Choroid plexus epithelial cell (primary cell): ENCODE results near the gene MRC2.
A peak's percentile ranks its signal among the peaks of the same experiment; 100 is the strongest.

ENCODE experiments used
- DNase-seq: peaks from one replicate; pipeline ENCODE4 v3.0.0-alpha.2; 2010; ENCODE audit warnings: low read depth
- H3K4me3 ChIP-seq: 2 replicates; pipeline ENCODE4 v1.5.1; 2011; ENCODE audit warnings: low read depth, mild to moderate bottlenecking, control low read depth, low read length, moderate library complexity
- TF ChIP-seq, protein P1 (sequence below): conservative IDR thresholded peaks from 2 replicates; pipeline ENCODE4 v1.5.1; 2011; ENCODE audit warnings: low read depth, mild to moderate bottlenecking, control low read depth, inconsistent platforms, low read length, moderate library complexity

The MRC2 gene

DNA sequence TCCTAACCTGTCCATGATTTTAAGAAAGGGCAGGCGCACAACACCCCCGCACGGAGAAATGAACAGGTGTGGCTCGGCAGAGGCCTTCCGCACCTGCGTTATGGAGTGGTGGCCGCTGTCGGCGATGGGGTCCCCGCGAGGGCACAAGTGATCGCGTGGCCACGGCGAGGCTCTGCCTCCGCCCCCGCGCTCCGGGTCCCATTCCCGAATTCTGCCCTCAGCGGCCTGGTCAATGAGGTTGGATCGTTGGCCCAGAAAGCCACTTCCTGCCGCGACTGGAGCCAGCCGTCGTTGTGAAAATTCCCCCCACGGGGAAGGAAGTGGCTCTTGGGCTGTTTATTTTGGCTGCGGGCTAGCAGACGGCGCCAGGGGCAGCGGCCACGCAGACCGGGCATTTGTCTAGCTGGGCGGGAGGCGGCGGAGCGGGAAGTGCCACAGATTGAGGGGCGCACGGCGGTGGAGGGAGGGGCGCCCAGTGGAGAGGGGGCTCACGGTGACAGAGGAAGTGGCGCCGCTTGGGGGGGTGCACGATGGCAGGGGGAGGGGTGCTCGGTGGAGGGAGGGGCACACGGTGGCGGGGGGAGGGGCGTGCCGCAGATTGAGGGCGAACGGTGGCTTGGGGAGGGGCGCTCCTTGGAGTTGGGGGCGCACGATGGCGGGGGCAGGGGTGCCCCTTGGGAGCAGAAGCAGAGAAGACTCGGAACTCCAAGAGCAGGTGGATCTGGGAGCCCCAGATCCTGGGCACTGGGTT is 25.0 kb downstream of the MRC2 start:
- peak; percentile 47 for DNase-seq
- TF ChIP-seq, protein P1, sequence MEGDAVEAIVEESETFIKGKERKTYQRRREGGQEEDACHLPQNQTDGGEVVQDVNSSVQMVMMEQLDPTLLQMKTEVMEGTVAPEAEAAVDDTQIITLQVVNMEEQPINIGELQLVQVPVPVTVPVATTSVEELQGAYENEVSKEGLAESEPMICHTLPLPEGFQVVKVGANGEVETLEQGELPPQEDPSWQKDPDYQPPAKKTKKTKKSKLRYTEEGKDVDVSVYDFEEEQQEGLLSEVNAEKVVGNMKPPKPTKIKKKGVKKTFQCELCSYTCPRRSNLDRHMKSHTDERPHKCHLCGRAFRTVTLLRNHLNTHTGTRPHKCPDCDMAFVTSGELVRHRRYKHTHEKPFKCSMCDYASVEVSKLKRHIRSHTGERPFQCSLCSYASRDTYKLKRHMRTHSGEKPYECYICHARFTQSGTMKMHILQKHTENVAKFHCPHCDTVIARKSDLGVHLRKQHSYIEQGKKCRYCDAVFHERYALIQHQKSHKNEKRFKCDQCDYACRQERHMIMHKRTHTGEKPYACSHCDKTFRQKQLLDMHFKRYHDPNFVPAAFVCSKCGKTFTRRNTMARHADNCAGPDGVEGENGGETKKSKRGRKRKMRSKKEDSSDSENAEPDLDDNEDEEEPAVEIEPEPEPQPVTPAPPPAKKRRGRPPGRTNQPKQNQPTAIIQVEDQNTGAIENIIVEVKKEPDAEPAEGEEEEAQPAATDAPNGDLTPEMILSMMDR, result no peak
- peak overlapping the region; percentile 50 for H3K4me3 ChIP-seq

DNA sequence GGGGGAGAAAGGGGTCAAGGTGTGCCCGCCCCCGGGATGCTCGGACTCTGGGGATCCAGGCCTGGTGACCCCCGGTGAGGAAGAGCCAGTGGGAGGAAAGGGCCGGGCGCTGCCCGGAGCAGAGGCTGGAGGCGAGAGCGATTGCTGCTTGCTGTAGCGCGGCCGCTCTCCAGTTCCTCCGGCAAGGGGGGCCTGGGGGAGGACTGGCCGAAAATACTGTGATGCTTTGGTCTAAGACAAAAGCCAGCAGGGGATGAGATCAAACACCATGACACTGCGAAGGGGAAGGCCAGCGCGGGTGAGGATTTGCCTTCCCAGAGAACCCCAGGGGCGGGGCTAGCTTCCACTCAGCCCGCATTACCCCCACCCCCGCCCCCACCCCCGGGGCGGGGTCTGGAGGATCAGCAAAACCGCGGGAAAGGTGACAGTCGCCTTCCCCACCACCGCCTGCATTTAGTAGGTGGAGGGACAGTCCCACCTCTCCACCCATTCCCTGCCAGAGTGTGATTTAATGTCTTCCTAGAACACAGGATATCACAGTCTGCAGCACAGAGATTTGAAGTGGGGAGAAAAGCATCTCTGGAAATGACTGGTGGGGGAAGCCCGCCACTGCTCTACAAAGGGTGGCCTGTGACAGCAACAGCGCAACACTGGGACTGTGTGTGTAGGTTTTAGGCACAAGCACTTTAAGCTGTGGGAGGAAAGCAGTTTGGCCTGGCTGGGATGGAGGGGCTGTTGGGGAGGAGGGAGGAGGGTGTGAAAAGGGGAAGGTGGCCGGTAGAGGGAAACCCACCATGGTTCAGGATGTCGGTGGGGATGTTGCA is 25.7 kb downstream of the MRC2 start:
- peak; percentile 53 for DNase-seq
- peak overlapping the region; percentile 50 for H3K4me3 ChIP-seq
- TF ChIP-seq, protein P1, result peak; percentile 12

DNA sequence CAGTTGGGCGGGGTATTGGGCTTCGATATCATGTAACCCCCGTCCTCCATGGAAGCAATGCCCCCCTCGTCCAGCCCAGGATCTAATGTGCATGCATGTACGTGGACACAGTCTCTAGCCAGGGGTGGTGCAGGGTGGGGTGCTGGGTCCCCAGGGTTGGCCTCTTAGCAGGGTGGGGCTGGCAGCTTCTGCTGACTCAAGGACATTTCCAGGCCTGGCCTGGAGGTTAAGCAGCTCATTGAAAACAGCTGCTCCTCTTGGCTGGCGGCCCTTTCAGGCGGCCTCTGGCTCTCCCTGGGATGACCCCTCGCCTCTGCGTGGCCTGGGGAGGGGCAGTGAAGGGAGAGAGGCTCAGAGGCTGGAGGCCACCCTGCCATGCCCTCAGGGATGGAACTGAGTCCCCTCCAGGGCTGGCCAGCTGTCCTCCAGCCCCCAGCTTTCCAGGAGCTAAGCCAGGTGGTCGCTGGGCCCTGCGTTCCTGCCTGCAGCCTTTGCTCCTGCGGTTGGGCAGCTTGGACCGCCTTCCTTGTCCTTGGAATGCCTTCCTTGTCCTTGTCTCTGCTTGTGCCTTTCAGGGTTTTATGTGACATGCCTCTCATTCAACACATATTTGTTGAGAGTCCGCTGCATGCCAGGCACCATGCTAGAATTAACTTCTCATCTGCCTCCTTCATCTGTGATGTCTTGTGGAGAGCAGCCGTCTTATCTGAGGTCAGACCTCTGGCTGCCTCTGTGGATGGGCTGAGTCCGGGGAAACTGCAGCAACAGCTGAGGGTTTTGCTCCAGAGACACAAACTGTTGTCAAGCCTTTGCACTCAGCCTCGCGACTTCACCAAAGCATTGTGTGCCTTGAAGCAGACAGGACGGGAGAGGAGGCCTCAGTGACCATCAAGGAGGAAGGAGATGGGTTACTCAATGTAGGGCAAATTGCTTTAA is 26.6 kb downstream of the MRC2 start:
- TF ChIP-seq, protein P1, result no peak
- peak; percentile 61 for DNase-seq
- peak overlapping the region; percentile 10 for H3K4me3 ChIP-seq

DNA sequence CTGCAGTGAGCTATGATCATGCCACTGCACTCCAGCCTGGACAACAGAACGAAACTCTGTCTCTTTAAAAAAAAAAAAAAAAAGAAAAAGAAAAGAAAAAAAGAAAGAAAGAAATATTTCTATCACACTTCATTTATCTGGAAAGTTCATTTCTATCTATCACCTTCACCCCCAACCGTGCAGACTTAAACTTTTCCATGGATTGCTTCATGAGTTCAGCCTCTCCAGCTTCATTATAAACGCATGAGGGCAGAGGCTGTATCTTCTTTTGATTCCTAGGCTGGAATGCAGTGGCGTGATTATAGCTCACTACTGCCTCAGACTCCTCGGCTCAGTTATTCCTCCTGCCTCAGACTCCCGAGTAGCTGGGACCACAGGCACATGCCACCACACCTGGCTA is 28.2 kb downstream of the MRC2 start:
- TF ChIP-seq, protein P1, result no peak
- H3K4me3 ChIP-seq, result no peak overlapping the region
- no peak for DNase-seq

DNA sequence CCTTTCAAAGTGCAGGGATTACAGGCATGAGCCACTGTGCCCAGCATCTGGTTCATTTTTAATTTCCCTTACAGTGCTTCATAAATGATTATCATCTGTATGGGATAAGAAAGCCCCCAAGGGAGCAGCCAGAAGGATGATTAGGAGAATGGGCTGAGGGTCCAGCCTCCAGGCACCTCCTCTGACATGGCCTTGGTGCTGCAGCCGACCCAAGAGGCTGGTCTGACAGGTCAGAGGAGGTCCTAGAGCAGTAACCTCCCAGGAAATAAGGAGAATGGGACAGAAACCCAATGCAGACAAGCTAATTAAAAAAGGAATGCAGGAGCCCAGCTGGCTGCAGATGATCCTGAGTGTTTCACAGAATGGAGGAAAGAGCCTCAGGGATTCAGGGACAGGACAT is 29.0 kb downstream of the MRC2 start:
- TF ChIP-seq, protein P1, result no peak
- no peak overlapping the region for H3K4me3 ChIP-seq
- DNase-seq, result no peak

DNA sequence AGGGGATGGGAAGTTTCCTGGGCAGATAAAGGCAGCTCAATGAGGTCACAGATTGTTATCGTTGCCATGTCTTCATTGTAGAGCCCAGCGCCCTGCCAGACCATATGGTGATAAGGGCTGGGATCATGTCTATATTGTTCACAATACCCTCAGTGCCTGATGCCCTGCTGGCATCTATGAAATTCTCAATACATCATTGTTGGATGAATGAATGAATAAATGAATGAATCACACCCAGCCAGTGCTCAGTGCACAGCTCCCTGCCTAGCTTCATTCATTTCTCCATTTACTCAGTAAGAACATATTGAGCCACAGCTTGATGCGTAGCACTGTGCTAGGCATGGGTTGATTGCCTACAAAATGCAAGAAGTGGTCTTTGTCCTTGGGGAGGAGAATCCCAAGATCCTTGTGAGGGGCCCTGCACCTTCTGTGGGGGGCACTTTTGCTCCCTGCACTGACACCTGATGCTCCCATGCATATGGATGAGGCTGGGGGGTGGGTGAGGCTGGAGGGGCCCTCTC is 29.7 kb downstream of the MRC2 start:
- TF ChIP-seq, protein P1, result no peak
- H3K4me3 ChIP-seq, result no peak overlapping the region
- DNase-seq, result no peak
